GM21360 (cell line): Measurements from ENCODE around the gene COP1.
"Not testable (repeated sequence)": the region's sequence is repeated elsewhere in the genome, so short reads cannot be mapped to it uniquely, and the experiment has no call there.

Experiments
- ATAC-seq: cut with Tn5 transposase; IDR thresholded peaks from one replicate; pipeline ENCODE4 v1.9.1; 2021; ENCODE audit warnings: mild to moderate bottlenecking, moderate library complexity; ENCODE audit not compliant: unreplicated experiment

COP1 gene

GRCh38 chr1:176136891-176137290 lies 70.2 kb downstream of the COP1 start:
- no peak for ATAC-seq

- ATAC-seq = no peak
Observed at GRCh38 chr1:176134666-176135065, 72.4 kb downstream of the COP1 start.

- ATAC-seq = no peak
Observed at GRCh38 chr1:176122282-176122681, 84.8 kb downstream of the COP1 start.

- ATAC-seq = peak; percentile 63
Observed at GRCh38 chr1:176119549-176119948, 87.5 kb downstream of the COP1 start.

GRCh38 chr1:176118985-176119384 lies 88.1 kb downstream of the COP1 start:
- no peak for ATAC-seq

GRCh38 chr1:176111835-176112234 lies 95.3 kb downstream of the COP1 start:
- no peak for ATAC-seq

GRCh38 chr1:176110203-176110602 lies 96.9 kb downstream of the COP1 start:
- no peak for ATAC-seq

GRCh38 chr1:176102768-176103350 lies 104.2 kb downstream of the COP1 start:
- no peak for ATAC-seq

- ATAC-seq = no peak
Observed at GRCh38 chr1:176101951-176102642, 105.0 kb downstream of the COP1 start.

- no peak for ATAC-seq
Observed at GRCh38 chr1:176098560-176098959, 108.5 kb downstream of the COP1 start.

GRCh38 chr1:176096015-176096414 lies 111.1 kb downstream of the COP1 start:
- no peak for ATAC-seq

GRCh38 chr1:176090766-176091165 lies 116.3 kb downstream of the COP1 start:
- ATAC-seq = no peak

- ATAC-seq = not testable (repeated sequence)
Observed at GRCh38 chr1:176087746-176088145, 119.3 kb downstream of the COP1 start.

GRCh38 chr1:176073524-176074157 lies 133.4 kb downstream of the COP1 start:
- no peak for ATAC-seq

- ATAC-seq = no peak
Observed at GRCh38 chr1:176068901-176069300, 138.2 kb downstream of the COP1 start.

GRCh38 chr1:176068256-176068655 lies 138.8 kb downstream of the COP1 start:
- ATAC-seq = no peak

GRCh38 chr1:176066709-176067108 lies 140.4 kb downstream of the COP1 start:
- no peak for ATAC-seq

- ATAC-seq = no peak
Observed at GRCh38 chr1:176058686-176059085, 148.4 kb downstream of the COP1 start.

GRCh38 chr1:176056312-176056711 lies 150.8 kb downstream of the COP1 start:
- ATAC-seq = no peak

- ATAC-seq = no peak
Observed at GRCh38 chr1:176055398-176055797, 151.7 kb downstream of the COP1 start.

- ATAC-seq = no peak
Observed at GRCh38 chr1:176051902-176052518, 155.1 kb downstream of the COP1 start.

GRCh38 chr1:176051402-176051801 lies 155.7 kb downstream of the COP1 start:
- no peak for ATAC-seq
